ENCODE results near the gene ADAM33.

The ADAM33 gene

DNA sequence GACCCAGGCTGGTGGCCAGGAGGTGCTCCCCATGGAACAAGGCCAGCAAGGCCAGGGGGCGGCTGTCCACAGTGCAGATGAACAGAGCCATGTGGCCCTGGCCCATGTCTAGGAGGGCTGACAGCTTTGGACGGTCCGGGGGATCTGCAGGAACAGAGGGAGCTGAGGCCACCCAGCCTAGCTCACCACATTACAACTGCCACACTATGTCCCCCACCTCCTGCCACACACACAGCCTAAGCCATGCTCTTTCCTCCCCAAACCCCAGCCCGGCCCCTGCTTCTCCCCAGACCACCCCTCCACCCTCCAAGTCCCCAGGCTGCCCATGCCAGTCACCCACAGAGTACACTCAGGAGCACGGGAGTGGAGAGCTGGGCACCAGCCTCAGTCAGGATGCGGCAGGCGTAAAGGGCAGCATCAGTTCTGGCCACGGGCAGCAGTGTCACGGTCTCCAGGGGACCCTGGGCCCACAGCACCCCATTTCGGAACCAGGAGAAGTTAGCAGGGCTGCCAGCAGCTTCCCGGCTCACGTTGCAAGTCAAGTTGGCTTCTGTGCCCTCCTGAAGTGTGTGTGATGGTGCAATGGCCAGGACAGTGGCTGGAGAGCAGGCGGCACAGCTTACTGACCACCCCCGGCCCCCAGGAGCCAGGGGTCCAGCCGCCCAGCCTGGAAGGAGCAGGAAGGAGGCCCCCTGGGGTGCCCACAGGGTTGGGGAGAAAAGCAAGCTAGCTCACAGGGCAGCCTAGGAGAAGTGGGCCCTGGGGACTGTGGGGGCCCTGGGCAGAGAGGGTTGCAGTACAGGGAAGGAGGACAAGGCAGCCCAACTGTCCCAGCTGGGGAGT lies 15.2 kb upstream of the ADAM33 start:
- H3K36me3 ChIP-seq: no peaks in the 10 kb centered on the region
- H3K9me3 ChIP-seq: no peaks in the 10 kb centered on the region
- H3K4me1 ChIP-seq (ENCODE audit: control insufficient read depth in 1 of 2, insufficient read depth in 1 of 2, low read depth in 1 of 2, low read length in 1 of 2): no peaks in the 10 kb centered on the region
- H3K4me3 ChIP-seq (ENCODE audit: low read depth in 1 of 2, low read length in 1 of 2): no peak overlapping the region
- TF ChIP-seq, protein P1, sequence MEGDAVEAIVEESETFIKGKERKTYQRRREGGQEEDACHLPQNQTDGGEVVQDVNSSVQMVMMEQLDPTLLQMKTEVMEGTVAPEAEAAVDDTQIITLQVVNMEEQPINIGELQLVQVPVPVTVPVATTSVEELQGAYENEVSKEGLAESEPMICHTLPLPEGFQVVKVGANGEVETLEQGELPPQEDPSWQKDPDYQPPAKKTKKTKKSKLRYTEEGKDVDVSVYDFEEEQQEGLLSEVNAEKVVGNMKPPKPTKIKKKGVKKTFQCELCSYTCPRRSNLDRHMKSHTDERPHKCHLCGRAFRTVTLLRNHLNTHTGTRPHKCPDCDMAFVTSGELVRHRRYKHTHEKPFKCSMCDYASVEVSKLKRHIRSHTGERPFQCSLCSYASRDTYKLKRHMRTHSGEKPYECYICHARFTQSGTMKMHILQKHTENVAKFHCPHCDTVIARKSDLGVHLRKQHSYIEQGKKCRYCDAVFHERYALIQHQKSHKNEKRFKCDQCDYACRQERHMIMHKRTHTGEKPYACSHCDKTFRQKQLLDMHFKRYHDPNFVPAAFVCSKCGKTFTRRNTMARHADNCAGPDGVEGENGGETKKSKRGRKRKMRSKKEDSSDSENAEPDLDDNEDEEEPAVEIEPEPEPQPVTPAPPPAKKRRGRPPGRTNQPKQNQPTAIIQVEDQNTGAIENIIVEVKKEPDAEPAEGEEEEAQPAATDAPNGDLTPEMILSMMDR (IDR thresholded peaks at IDR 0.05): no peak
- no peak overlapping the region for H3K27ac ChIP-seq
- no peaks in the 10 kb centered on the region for H3K27me3 ChIP-seq

DNA sequence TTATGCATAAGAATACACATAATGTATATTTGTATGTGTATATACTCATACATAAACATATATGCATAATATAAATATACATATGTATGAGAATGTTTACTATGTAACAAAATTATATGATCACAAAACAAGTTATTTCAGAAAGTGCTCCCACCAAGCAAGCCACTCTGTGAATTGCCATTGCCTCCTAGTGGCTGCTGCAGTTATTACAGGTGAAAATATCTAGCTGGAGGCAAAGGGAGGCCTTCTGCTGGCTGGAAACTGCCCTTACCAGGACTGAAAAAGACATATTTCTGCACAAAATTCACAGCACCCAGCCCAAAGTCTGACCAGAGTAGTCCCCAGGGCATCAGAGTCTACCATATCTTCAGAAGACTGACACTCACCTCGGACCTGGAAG lies 14.4 kb upstream of the ADAM33 start:
- TF ChIP-seq, protein P1 (IDR thresholded peaks at IDR 0.05): peak; percentile 13
- no peaks in the 10 kb centered on the region for H3K27me3 ChIP-seq
- H3K36me3 ChIP-seq: no peaks in the 10 kb centered on the region

DNA sequence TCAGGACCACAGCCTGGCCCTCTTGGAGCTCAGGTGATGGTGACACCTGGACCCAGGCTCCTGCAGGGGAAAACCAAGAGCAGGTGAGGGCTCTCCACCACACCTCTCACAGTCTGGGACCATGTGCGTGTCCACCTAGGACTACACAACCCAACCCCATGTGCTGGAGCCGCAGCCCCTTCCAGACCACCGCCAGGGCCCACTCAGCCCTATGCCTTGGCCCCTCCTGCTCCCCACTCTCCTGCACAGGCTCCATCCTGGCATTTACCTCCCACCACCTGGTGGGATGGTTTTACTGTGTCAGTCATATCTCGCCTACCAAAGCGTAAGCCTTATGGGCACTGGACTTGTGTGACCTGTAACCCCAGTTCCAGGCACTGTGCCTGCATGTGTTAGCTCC lies 13.1 kb upstream of the ADAM33 start:
- Histone ChIP-seq H3K4me1 (ENCODE audit: control insufficient read depth in 1 of 2, insufficient read depth in 1 of 2, low read depth in 1 of 2, low read length in 1 of 2) (no peaks in the 10 kb centered on the region), H3K36me3 (no peaks in the 10 kb centered on the region), H3K9me3 (no peaks in the 10 kb centered on the region), H3K27me3 (no peaks in the 10 kb centered on the region), H3K4me3 (ENCODE audit: low read depth in 1 of 2, low read length in 1 of 2) (no peak overlapping the region), H3K27ac (no peak overlapping the region)
- TF ChIP-seq, protein P1 (IDR thresholded peaks at IDR 0.05): no peak

More for the DNA sequence above, 14.4 kb upstream of the ADAM33 start:
- Histone ChIP-seq H3K4me3 (ENCODE audit: low read depth in 1 of 2, low read length in 1 of 2) (no peak overlapping the region), H3K27ac (no peak overlapping the region), H3K9me3 (no peaks in the 10 kb centered on the region), H3K4me1 (ENCODE audit: control insufficient read depth in 1 of 2, insufficient read depth in 1 of 2, low read depth in 1 of 2, low read length in 1 of 2) (no peaks in the 10 kb centered on the region)

DNA sequence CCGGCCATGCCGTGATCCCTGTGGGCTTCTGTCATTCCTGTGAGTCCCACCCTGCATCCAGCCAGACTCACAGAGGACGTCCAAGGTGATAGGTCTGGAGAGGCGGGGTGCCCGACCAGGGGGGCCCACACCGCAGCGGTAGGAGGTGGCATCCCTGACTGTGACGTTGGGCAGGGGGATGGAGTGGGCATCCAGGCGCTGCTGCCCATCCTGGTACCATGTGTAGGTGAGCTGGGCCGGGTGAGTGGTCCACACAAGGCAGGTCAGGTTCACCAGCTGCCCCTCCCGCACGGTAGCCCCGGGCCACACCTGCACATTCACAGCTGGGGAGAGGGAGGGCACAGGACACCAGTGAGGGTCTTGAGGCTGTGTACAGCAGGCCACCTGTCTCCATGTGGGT lies 11.6 kb upstream of the ADAM33 start:
- TF ChIP-seq, protein P1 (IDR thresholded peaks at IDR 0.05): no peak
- Histone ChIP-seq H3K27me3 (no peaks in the 10 kb centered on the region), H3K9me3 (no peaks in the 10 kb centered on the region), H3K4me3 (ENCODE audit: low read depth in 1 of 2, low read length in 1 of 2) (no peak overlapping the region), H3K36me3 (no peaks in the 10 kb centered on the region), H3K4me1 (ENCODE audit: control insufficient read depth in 1 of 2, insufficient read depth in 1 of 2, low read depth in 1 of 2, low read length in 1 of 2) (no peaks in the 10 kb centered on the region), H3K27ac (no peak overlapping the region)

DNA sequence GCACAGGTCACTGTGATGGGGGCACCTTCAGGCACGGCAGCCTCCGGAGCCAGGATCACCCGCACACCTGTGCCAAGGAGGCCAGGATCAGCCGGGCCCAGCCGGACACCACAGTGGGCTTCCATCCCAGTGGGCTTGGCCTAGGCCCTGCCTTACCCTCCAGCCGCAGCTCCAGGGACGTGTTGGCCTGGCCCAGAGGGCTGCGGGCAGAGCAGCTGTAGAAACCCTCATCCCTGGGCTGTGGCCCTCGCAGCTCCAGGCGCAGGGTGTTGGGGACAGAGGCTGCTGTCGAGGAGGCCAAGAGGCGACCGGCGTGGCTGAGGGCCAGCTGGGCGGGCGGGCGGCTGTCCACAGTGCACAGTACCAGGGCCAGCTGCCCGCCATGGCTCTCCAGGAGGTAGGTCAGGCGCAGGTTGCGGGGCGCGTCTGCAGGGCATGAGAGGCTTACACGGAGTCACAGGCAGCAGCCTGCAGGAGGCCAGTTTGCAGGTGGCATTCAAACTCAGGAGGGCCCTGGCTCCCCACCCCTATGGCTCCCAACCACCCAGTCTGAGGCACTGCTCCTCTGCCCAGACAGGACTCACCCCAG lies 11.0 kb upstream of the ADAM33 start:
- Histone ChIP-seq H3K27me3 (peaks cover 3% of the 10 kb centered on the region), H3K4me3 (ENCODE audit: low read depth in 1 of 2, low read length in 1 of 2) (no peak overlapping the region), H3K9me3 (no peaks in the 10 kb centered on the region), H3K27ac (no peak overlapping the region), H3K36me3 (no peaks in the 10 kb centered on the region), H3K4me1 (ENCODE audit: control insufficient read depth in 1 of 2, insufficient read depth in 1 of 2, low read depth in 1 of 2, low read length in 1 of 2) (no peaks in the 10 kb centered on the region)
- TF ChIP-seq, protein P1 (IDR thresholded peaks at IDR 0.05): no peak
